Astrocyte of the spinal cord (primary cell): ENCODE measurements around the gene FAM219B.

ENCODE experiments used
- DNase-seq: peaks from one replicate; pipeline ENCODE4 v3.0.0; 2011; ENCODE audit warnings: low read depth, low spot score
- H3K4me3 ChIP-seq: 2 replicates; pipeline ENCODE4 v1.5.1; 2011; ENCODE audit warnings: low read depth, mild to moderate bottlenecking, low read length, moderate library complexity
- CTCF ChIP-seq: IDR thresholded peaks from 2 replicates; pipeline ENCODE4 v1.5.1; 2012; ENCODE audit warnings: low read depth, mild to moderate bottlenecking, low read length, inconsistent platforms
- in situ Hi-C: cut with HindIII; loops from 2 replicates; pipeline ENCODE4 v1.10.0; 2017; ENCODE audit warnings: low sequenced_read_pairs

FAM219B gene

DNA sequence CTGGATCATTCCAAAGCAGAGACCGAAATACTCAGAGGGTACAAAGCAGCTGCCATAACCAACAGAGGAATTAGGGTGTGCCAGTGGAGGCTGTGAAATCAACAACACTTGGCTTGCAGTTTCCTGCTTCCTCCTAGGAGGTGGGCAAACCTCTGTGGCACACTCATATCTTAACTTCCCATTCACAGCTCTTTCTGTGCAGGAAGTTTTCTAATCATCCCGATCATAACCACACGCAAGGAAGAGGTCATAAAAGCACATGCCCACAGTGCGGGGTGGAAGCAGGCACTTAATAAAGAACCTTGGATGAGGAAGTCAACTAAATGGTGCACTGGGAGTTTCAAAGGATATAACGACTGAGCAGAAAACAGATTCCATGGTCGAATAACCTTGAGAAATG lies 38.6 kb downstream of the FAM219B start:
- in situ Hi-C loops, result no loop called here
- no peak for TF ChIP-seq CTCF
- no peak overlapping the region for H3K4me3 ChIP-seq
- no peak for DNase-seq

DNA sequence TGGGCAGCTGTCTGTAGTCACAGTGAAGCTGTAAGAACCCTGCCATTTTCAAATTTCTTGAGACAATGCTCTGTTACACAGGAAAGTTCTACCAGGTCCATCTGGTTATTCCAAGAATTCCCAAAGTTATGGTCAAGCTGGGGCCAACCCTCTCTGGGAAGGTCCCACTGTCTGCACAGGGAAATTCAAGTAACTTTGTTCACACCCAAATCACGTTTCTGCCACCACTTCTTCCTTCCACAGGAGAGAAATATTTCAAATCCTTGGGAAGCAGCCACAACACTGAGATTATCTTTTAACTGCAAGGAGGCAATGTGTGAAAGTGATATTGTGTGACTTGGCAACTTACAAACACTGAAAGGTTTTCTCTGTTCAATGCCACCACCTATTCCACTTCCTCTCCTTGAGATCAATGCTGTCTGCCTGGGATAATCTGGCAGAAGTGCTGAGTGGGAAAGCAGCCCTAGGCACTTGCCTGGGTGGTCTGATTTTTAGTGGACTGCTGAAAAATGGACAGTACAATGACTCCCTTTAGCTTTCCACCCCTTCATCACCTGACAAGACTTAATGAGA lies 39.1 kb downstream of the FAM219B start:
- no peak for TF ChIP-seq CTCF
- in situ Hi-C loops, result no loop called here
- H3K4me3 ChIP-seq, result no peak overlapping the region
- no peak for DNase-seq

- no peak overlapping the region for H3K4me3 ChIP-seq
- TF ChIP-seq CTCF, result no peak
- peak; percentile 37 for DNase-seq
- in situ Hi-C loops, result no loop called here
Measured at GRCh38 chr15:74866090-74866489, 40.6 kb downstream of the FAM219B start.

- in situ Hi-C loops, result no loop called here
- no peak for DNase-seq
- no peak overlapping the region for H3K4me3 ChIP-seq
- no peak for TF ChIP-seq CTCF
Measured at GRCh38 chr15:74865316-74865715, 41.3 kb downstream of the FAM219B start.

- in situ Hi-C loops, result no loop called here
- DNase-seq, result no peak
- H3K4me3 ChIP-seq, result no peak overlapping the region
- TF ChIP-seq CTCF, result no peak
Measured at GRCh38 chr15:74864296-74864695, 42.4 kb downstream of the FAM219B start.

DNA sequence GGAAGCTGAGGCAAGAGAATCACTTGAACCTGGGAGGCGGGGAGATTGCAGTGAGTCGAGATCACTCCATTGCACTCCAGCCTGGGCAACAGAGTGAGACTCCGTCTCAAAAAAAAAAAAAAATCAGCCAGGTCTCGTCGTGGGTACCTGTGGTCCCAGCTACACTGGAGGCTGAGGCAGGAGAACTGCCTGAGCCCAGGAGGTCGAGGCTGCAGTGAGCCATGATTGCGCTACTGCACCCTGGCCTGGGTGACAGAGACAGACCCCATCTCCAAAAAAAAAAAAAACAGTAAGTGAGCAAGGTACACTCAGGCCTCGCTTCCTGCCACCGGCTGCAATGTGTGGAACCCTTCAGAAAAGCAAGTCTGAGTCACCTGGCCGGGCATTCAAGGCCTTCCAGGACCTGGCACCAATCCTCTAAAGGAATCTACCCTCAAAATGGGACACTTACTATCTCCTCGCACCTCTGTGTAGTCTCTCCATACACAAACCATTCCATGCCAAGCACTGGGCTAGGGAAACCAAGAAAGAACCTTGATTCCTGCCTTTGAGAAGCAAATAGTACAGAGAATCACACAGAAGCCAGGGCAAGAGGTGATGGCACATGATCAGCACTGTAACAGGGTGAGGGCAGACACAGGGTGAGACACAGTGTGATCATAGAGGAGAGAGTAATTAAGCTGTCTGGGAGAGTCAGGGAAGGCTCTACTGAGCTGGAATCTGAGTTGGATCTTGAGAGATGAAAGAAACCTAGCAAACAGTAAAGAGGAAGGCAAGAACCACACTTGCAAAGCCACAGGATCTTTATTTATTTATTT lies 43.2 kb downstream of the FAM219B start:
- TF ChIP-seq CTCF, result no peak
- in situ Hi-C loops, result no loop called here
- no peak overlapping the region for H3K4me3 ChIP-seq
- peak; percentile 31 for DNase-seq
